Activated T-helper 1 cell treated with anti-CD3 and anti-CD28 coated beads, Interleukin-2, amount 50 U/mL, for 16 hours (primary cell): ENCODE results near the gene CCN2.
"Not testable (repeated sequence)": the region's sequence is repeated elsewhere in the genome, so short reads cannot be mapped to it uniquely, and the experiment has no call there.

ENCODE experiments used
- DNase-seq, 2 donors: peaks; one replicate each; pipeline ENCODE4 v3.0.0-alpha.2; 2020; ENCODE audit warnings: low read depth in 1 of 2, low spot score in 1 of 2

Gene CCN2

DNA sequence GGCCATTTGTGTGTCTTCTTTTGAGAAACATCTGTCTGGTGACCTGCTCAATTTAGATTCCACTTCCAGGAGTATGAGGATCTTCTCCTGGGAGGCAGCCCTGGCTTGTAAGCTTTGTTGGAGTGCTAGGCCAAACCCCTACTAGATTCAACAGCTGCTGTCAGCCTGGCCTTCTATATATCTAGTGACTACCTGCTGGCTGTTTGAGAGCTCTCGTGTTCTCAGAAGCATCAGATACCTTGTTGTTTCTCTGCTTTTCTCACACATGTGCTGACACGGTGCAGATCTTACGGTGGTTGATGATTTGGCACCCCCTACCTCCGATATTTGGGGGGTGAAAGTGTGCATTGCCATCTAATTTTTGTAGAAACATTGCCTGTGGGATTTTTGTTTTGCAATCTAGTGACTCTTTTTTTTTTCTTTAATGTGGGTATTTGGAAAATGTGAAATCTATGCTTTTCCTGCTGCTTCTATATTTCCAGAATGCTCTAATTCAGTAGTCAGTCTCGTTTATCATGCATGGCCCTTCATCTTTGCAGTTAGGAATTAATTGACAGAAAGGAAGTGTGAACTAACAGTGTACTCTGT, 4.7 kb downstream of the CCN2 start:
- DNase-seq = no peak

DNA sequence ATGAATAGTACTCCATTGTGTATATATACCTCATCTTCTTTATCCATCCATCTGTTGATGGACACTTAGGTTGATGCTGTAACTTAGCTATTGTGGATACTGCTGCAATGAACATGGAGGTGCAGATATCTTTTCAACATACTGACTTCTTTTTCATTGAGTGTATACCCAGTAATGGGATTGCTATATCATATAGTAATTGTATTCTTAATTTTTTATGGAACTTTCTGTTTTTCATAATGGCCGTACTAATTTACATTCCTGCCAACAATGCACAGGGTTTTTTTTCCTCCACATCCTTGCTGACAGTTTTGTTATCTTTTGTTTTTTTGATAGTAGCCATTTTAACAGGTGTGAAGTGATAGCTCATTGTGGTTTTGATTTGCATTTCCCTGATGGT, 5.2 kb downstream of the CCN2 start:
- no peak for DNase-seq

DNA sequence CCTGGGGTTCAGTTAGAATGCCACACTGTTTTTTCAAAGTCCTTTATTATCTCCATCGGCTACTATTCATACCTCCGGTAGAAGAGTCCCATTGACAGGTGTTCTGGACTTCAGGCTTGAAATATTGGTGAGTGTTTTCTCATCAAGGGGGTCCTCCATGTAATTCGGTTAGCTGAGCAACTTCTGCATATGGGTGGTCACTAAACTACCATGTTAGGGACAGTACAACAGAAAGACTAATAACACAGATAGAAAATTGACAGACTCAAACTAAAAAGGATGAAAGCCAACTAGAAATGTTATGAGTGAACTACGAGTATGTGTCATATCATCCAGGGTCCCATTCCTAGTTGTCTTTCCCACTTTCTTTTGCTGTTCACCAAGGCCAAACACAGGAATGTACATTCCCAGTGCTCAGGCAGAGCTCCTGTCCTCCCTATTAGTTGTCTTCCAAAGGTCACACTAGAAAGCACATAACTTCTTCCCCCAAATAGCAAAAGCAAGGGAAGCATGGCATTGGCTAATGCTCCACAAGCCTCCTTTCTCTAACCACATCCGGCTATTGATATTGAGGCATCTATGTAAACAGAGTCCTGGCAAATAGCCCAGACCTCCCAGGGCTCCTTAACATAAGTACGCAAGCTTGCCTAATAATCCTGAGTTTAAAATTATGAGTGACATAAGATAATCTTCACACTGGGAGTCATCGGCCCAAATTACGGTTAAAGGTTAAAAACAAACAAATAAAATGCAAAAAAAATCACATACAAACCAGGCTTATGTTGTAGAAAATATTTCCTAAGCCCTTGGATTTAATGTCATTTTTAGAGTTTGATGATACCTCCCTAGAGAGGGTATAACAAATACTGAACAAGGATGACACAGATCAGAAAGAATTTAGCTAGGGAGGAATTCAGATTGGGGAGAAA, 13.2 kb downstream of the CCN2 start:
- no peak for DNase-seq

DNA sequence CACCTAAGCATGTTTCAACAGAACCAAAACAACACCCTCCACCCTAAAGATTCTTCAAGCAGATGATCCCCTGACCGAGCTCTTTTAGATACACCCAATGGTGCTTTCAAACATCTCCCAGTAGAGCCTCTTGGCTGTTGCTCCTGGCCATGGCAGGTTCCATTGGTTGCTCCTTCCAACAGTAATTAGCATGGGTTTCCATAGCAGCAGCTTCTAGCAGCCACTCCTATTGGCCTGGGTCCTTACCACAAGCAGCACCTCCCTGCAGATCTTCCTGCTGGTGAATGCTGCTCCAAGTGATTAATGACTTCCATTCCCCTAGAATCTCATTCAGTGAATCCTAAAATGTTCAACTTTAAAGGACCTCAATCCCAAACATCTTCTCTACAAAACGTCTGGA, 13.9 kb downstream of the CCN2 start:
- no peak for DNase-seq

DNA sequence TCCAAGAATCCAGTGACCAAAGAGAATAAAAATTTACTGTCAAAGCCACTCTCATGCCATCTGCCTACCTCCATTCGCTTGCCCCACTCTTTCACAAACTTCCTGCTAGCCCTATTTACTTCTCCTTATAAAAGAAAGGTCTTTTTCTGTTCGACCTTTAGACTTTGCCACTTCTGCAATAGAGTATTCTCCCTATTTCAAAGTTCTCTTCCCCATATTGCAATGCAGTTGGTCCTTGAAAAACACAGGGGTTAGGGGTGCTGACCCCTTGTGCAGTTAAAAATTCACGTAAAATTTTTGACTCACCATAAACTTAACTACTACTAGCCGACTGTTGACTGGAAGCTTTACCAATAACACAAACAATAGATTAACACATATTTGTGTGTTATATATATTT, 15.0 kb downstream of the CCN2 start:
- DNase-seq = no peak

DNA sequence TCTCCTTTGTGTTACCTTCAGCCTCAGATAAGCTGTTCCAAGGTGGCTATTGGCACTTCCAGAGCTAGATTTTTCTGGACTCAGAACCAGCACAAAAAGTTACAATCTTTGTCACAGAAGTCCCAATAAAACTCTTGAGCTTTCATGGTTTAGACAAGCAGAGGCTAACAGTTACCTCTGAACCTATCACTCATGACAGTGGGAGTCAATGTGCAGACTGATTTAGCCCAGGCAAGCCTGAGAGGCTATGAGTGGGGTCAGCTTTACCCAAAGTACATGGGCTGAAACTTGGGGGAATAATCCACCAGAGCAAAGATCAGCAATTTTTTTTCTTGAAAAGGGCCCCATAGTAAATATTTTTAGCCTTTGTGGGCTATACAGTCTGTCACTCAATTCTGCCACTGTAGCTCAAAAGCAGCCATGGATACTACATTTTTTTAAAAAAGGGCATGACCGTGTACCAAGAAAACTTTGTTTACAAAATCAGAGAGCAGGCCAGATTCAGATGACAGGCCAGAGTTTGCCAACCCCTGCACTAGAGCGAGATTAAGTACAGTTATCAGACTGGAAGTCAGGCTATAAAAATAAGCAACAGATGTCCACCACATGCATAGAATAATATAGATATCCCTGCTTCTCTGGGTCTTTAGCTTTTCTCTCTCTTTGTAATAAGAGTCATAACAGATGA, 20.0 kb downstream of the CCN2 start:
- DNase-seq = no peak

DNA sequence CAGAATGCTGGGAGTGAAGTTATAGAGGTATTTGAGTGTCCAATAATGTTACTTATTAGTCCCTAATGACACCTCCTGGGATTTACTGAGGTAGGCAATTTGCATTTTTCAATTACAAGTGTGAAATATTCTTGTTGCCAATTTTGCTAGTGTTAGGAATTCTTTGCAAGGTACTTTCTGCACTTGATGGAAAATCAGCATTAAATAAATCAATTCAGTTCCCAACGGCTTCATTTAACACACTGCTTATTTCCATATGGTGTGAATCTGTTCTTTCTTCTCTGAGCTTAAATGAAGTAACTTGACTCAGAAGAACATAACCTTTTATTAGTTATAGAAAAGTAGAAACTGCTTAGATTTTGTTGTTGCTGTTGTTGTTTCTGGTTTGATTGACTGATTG, 21.2 kb downstream of the CCN2 start:
- DNase-seq = no peak

DNA sequence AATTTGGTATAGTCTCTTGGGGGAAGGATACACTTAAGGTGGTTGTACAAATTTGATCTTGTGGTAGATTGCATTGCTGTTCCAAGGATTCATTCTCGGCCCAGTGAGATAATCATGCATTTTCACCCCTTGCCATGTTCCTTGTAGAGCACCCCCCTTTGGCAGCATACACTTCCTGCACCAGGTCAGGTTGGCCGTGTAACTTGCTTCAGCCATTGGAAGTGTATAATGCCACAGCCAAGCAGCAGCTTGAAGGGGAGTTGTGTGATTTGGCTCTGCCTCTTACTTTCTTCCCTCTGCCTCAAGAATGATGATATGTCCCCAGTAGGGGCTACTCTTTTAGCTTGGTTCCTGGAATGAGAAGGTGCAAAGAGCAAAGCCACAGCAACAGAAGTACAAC, 21.9 kb downstream of the CCN2 start:
- DNase-seq = no peak

DNA sequence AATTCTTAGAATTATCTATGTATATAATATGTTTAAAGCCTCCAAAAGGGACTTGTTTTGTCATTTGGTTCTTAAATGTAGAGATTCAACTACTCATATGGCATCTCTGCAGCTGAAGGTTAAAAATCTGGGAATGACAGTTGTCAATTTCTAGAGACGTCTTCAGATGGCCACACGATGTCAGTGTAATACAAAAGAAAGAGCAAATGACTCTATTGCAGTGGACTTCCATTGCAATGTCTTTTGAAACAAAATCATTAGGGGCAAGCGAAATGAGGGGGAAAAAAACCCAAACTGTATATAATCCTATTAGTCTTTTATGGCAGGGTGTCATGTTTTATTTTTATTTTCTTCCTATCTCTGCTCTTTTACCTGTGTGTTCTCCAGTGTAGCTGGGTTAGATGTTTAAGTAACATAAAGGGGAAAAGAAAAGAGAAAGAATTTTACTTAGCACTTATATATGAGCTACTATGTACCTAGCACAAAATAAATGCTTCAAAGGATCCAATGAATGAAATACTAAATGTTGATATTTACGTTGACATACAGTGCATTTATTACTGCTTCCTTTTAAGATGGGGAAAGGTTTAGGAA, 26.2 kb downstream of the CCN2 start:
- no peak for DNase-seq

DNA sequence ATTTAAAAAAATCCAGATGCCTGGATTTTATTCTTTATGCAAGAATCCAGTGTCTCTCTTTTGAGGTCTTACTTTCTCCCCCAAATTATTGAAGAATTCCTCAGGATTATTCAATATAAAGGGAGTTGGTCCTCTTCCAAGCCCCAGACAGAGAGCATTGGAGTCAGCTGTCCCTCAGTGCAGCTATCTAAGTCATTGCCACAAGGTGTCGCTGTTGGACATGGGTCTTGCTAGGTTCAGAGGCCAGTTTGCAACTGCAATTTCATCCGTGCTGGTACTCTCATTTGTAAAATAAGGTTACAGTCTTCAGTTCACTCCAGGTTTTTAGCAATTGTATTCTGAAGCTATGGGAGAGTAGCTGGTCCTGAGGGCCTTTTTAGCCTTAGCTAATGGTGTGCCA, 27.8 kb downstream of the CCN2 start:
- DNase-seq = no peak

DNA sequence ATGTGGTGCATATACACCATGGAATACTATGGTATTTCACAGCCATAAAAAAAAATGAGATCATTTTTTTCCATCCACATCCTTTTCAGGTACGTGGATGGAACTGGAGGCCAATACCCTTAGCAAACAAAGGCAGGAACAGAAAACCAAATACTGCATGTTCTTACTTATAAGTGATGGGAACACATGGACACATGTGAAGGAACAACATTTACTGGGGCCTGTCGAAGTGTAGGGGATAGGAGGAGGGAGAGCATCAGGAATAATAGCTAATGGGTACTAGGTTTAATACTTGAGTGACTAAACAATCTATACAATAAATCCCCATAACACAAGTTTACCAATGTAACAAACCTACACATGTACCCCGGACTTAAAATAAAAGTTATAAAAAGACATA, 30.5 kb downstream of the CCN2 start:
- no peak for DNase-seq

DNA sequence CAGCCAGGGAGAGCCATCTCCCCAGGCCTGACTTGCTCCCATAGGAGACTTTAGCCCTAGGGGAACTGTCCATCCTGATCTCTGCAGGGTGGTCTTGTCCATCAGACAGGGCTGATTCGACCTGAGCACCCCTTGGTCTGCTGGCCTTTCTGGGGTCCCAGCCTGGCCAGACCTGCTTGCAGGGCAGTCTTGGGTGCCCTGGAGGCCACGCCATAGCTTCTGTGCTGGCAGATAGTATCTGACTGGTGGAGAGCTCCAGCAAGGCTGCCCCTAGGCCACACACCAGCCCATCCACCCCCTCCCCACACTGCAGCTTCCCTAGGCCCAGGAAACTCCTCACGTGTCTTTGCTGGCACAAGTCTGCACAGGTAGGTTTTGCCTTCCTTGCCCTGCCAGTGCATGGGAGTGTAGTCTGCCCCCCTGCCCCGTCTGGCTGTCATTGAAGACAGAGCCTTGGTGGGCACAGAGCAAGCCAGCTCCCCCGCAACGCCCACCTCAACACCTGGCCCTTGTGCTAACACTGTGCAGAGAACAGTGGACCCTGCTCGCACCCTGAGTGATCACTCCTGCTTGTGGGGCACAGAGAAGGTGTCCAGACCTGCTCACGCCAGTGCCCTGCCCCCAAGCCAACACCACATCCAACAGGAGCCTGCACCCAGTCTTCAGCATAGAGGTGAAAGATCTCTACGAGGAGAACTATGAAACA, 32.4 kb downstream of the CCN2 start:
- DNase-seq = no peak

DNA sequence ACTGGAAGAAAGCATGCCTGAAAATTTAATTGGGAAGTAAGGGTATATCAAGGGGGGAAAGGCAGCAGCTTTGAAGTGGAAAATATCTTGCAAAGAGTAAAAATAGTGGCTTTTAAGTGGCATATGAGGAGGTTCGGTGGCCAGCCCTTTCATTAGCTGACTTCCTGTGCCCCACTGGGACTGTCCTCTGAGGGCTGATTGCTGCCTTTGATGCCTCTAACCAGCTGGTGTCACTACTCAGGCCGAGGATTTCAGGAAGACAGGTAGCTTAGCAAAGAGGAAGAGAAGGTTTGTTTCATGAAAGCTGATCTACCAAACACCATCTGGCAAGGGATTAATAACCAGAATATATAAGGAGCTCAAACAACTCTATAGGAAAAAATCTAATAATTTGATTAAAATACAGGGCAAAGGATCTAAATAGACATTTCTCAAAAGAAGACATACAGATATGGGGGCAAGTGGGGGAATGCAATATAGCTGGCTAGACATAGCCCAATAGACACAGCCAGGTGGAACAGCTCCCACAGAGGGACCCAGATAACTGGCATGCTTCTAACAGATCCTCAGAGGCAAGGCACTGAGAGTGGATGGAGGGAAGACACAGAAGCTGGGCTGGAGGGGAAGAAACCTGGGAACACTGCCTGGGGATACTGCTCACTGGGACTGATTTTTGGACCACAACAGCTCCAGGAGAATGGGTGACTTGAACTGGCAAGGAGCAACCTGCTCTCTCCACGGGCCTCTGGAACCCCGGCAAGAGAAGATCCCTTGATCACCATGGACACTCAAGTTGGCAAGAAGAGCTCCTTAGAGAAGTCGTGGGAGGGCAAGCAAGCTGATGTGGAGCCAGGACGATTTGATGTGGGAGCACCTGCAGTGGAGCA, 33.2 kb downstream of the CCN2 start:
- DNase-seq = no peak

DNA sequence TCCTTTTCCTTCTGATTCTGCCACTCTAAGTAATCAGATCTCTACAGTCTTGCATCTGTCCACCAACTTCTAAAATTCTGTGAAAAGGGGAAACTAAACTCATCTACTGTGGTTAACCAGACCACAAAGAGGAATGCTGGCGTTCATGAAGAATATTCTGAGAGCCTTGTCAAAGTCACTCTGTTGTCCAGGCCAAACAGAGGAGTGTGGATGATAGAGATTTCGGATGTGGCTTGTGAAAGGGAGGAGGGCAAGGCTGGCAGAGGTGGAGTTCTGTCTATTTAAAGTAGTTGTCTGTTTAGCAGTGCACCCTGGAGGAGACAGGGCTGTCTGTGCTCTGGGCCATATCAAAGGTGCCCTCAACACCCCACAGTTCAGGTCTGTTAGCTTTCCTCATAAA, 33.9 kb downstream of the CCN2 start:
- no peak for DNase-seq

DNA sequence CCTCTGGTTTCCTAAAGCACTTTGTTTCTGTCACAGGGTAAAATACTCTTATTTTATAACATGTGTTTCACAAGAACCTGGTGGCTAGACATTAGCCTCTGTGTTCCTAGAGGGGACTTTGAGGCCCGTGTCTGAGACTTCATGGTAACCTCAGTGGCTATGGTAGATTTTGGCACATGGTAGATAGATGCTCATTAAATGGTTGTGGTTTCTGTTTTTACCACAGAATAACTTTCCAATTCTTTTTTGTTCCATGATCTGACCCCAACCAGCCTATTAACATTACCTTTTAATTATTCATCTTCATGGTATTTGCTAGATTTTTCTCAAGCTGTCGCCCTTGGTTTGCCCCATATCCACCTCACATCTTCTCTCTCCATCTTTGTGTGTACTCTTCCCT, 34.3 kb downstream of the CCN2 start:
- no peak for DNase-seq

DNA sequence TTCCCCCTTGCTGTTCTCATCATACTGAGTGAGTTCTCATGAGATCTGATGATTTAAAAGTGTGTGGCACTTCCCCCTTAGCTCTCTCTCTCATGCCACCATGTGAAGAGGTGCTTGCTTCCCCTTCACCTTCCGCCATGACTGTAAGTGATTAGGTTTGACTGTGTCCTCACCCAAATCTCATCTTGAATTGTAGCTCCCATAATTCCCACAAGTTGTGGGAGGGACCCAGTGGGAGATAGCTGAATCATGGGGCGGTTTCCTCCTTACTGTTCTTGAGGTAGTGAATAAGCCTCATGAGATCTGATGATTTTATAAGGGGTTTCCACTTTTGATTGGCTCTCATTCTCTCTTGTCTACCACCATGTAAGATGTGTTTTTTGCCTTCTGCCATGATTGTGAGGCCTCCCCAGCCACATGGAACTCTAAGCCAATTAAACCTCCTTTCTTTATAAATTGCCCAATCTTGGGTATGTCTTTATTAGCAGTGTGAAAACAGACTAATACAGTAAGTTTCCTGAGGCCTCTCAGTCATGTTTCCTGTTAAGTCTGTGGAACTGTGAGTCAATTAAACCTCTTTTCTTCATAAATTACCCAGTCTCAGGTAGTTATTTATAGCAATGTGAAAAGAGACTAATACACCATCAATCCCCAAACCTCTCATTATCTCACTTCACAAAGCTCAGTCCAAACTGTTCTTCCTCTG, 34.9 kb downstream of the CCN2 start:
- DNase-seq = not testable (repeated sequence)

DNA sequence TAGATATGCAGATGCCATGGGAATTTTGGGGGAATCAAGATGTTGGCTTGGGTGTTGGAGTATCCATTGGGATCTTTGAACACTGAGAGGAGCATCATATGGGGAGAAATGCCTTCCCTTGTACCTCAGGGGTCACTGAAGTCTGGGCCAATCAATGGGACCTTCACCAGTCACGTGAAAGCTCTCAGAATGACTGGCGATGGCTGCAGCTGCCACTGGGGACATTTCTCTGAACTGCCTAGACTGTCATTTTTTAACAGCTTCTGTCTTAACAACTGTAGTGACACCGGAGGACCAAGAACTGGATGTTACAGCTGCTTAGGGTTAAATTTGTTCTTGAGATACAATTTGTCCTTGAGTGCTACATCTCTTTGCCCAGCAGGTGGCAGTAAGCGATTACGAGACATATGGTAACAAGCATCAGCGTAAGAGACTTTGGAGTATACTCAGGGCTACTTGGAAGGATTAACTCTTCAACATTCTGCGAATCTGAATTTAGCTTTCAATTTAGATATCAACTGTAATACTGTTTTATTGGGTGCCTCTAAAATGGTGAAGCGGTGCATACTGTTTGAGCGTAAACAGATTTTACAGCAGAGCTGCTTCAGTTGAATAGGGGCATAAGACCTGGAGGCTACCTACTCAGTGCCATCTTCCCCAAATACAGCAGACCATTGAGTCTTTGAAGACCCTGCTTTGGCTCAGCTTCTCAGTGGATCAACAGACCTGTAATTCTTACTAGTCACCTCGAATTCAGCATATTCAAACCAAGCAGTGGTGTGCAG, 36.0 kb downstream of the CCN2 start:
- DNase-seq = peak in 1 of 2 donors; percentile 8

DNA sequence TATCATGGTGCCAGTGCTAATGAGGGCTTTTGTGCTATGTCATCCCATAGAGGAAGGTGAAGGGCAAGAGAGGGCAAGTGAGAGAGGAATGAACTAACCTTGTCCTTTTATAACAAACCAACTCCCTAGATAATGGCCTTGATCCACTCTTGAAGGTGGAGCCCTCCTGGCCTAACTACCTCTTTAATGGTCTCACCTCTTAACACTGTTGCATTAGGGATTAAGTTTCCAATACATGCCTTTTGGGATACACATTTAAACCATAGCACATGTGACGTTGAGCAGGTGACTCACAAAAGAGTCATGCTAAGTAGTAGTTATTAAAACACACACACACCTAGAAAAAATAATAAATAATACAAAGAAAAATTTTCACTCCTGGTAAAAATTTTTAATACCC, 36.9 kb downstream of the CCN2 start:
- no peak for DNase-seq

DNA sequence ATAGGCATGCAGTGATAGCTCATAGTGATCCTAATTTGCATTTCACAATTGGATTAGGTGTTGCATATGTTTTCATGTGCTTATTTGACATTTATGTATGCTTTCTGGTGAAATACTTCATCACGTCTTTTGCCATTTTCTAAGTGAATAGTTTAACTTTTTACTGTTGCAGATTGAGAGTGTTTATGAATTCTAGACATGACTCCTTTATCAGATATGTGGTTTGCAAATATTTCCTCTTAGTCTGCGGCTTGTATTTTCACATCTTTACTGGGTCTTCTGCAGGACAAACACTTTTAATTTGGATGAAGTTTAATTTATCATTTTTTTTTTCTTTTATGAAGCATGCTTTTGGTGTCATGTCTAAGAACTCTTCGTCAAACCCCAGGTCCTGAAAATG, 39.2 kb downstream of the CCN2 start:
- DNase-seq = no peak
